Renal cortex interstitium (tissue), 11 donors: Measurements from ENCODE around the gene TTC28. TPM values are rescaled to one million over a fixed set of nuclear protein-coding genes. Genes with fewer than 3 reads are reported as not detected.
"Not testable (repeated sequence)": the region's sequence is repeated elsewhere in the genome, so short reads cannot be mapped to it uniquely, and the experiment has no call there.

Source experiments
- DNase-seq, 11 donors: peaks; one replicate each; pipeline ENCODE4 v3.0.0-alpha.2; 2013; ENCODE audit warnings: low read depth in 9 of 11, low spot score in 4 of 11; ENCODE audit errors: extremely low read depth in 1 of 11
- polyA plus RNA-seq, 3 donors: library from polyadenylated mRNA; unstranded; fragments of 120-200 nt; gene quantifications; one replicate each; pipeline ENCODE4 v1.2.1, GENCODE V29; 2013; ENCODE audit not compliant: insufficient read length in 3 of 3

TTC28 gene
- polyA plus RNA-seq, 3 donors, result 33.1 to 43.1 (median 35.9) TPM

DNA sequence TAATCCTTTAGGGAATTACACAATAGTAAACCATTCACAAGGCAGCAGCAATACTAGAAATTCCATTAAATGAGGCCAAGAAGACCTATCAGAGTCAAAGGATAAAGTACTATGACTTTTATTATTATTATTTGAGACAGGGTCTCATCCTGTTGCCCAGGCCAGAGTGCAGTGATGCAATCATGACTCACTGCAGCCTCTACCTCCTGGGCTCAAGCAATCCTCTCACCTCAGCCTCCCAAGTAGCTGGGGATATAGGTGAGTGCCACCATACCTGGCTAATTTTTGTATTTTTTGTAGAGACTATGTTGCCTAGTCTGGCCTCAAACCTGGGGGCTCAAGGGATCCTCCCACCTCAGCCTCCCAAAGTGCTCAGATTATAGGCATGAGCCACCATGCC is 51.8 kb downstream of the TTC28 start:
- no peak for DNase-seq

DNA sequence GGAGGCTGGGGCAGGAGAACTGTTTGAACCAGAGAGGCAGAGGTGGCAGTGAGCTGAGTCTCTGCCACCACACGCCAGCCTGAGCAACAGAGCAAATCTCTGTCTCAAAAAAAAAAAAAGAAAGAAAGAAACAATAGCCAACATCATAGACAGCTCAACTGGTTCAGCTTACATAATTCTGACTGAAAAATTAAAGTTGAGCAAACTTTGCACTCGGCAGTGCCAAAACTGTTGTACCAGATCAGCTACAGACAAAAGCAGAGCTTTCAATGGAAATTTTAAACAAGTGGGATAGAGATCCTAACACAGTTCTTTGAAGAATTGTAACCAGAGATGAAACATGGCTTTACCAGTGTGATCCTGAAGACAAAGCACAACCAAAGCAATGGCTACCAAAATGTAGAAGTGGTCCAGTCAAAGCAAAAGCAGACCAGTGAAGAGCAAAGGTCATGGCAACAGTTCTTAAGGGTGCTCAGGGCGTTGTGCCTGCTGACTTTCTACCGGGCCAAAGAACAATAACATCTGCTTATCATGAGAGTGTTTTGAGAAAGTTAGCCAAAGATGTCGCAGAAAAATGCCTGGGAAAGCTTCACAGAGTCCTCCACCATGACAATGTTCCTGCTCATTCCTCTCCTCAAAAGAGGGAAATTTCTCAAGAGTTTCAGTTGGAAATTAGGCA is 59.3 kb downstream of the TTC28 start:
- DNase-seq, result no peak

DNA sequence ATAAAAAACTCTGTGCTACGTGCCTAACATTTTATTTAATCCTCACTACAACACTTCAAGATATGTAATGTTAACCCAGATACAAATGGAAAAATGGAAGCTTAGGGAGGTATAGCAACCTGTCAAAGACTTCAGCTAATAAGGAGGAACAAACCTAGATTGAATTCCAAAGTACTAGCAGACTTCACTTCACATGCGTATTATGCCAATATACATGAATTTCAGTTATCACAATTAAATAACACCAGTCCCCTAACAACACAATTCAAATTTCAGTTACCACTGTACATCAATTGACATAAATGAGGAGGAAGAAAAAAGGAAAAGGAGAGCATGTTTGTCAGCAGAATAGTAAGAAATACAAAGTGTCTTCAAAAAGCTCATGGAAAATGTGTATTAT is 60.4 kb downstream of the TTC28 start:
- no peak for DNase-seq

DNA sequence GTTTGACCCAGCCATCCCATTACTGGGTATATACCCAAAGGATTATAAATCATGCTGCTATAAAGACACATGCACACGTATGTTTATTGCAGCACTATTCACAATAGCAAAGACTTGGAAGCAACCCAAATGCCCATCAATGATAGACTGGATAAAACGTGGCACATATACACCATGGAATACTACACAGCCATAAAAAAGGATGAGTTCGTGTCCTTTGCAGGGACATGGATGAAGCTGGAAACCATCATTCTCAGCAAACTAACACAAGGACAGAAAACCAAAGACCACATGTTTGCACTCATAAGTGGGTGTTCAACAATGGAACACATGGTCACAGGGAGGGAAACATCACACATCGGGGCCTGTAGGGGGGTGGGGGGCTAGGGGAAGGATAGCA is 64.2 kb downstream of the TTC28 start:
- DNase-seq, result not testable (repeated sequence)

DNA sequence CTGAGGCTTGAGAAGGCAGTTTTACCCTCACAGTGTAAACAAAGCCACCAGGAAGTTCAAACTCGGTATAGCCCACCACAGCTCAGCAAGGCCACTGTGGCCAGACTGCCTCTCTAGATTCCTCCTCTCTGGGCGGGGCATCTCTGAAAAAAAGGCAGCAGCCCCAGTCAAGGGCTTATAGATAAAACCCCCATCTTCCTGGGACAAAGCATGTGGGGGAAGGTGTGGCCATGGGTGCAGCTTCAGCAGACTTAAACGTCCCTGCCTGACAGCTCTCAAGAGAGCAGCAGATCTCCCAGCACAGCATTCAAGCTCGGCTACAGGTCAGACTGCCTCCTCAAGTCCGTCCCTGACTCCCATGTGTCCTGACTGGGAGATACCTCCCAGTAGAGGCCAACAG is 69.7 kb downstream of the TTC28 start:
- DNase-seq, result no peak

DNA sequence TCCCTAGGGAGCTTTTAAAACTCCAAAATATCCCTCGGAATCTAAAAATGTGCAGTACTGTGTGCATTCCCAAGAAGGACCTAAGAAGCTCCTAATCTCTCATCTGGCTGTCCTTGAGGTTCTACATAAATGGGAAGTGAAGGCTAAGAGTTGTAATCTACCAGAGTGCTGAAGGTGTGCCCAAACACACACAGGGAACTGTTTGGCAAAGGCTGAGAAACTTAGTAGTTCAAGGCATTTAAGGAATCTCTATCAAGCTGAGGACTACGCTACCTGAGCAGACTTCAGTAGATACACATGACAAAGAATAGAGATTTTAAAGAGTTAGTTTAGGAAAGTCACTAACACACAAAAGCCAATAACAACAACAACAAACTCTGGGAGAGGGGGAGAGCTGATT is 71.1 kb downstream of the TTC28 start:
- DNase-seq, result no peak

DNA sequence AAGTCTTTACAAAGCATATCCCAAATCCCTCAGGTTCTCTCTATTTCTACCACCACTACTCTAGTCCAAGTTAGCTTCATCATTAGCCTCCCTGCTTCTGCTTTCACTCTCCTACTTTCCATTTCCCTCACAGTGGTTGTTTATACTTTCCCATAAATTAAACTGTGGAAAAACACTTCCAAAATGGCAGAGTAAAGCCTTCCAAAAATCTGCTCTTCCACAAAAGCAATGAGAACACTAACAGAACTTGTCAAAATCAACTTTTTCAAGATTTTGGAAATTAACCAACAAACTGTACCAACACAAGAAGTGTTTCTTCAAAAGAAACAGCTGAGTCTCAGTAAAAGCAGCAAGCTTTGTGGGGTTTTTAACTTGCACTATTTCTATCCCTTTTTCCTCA is 71.8 kb downstream of the TTC28 start:
- DNase-seq, result no peak

DNA sequence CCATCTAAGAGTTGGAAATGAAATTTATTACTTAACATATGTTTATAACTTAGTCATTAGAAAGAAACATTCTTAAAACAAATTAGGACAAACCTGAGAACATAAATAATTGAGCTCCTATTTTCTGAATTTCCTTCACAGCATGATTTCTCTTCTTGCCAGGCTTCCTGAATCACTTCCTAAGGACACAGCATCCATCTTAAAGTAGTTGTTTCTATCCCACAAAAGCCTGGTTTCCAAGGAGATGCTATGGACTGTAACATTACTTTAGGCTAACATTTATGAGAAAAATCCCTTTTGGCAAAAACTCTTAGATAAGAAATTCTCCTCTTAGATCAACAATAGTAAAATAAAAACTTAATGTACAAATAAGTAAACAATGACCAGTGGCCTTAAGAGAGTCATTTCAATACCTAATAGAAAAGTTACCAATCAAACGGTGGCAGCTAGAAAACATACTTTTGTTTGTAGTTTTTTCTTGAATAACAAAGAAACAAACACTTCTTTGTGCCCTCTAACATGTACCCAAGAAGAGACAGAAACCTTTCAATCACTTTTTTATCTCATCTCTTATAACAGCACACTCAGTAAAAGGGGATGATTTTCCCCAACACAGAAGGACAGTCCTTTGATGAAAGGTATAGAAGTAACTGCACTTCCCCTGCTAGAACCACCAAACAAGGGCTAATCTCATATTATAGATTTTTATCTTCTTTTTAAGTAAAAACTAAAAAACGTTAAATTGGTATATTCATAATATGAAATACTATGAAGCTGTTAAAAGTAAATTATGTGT is 74.5 kb downstream of the TTC28 start:
- no peak for DNase-seq

DNA sequence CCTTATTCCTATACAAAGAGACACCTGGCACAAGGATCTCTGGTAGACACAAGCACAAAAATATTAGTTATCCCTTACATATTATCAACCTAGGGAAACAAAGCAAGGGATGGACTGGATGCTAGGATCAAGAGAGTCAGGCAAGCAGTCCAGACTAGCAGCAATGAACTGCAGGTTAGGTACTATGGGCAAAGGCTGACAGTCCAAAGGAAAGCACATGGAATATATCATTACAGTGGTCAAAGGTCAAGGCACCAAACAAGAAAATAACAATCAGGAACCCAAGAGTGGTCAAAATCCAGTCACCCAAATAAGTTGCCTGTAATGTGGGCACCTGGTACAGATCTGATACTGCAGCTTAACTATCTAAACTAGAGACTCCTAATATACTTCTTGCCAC is 77.7 kb downstream of the TTC28 start:
- no peak for DNase-seq

DNA sequence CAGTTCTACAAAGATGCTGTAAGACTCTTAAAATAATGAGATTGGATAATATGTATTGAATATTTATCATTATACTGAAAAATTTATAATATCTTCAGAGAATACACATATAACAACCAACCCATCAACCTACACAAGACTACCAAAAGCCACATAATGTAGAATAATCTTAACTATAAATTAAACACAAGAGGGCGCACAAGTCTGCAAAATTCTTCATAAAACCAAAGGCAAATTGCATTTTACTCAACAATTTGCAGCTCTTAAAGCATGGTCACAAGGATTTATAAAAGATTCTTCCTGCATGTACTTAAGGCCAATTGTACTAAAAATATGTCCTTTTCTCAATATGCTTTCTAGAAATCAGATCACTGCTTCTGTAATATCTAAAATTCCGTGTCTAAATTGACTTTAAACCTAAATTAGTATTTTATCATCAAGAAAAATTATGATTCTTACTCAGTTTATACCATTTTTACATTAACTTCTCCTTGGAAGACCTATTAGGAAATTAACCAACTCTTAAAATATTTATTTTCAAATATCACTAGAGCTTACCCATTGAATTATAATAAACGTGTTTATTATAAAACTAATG is 79.0 kb downstream of the TTC28 start:
- peak in 5 of 11 donors; percentile 35 to 69 (median 36) for DNase-seq

DNA sequence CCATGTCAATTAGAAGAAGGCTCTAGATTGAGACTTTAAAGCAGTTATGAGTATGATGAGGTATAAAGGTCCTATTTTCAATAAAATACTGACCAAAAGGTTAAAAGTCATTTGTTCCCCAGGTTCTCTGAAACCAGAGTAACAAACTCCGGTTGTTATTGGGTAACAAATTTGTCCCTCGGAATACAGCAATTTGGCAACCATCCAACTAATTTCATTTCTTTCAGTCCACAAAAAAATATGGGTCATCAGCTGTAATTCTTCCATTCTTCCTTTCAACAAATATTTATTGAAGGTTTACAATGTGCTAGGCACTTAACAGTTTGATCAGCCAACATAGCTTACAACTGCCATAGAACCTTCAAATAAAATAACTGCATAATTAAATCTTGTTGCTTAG is 79.9 kb downstream of the TTC28 start:
- DNase-seq, result no peak

DNA sequence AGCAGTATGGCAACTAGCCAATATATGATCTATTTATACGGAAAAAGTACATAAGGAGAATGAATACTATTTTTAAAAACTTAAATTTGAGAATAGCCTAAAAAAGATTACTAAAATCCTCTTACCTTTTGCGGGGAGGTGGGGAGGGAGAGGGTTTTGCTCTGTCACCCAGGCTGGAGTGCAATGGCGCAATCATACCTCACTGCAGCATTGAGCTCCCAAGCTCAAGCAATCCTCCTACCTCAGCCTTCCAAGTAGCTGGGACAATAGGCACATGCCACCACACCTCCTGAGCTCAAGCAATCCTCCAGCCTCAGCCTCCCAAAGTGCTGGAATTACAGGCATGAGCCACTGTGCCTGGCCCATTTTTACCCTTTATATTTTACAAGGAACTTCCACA is 82.0 kb downstream of the TTC28 start:
- DNase-seq, result no peak

DNA sequence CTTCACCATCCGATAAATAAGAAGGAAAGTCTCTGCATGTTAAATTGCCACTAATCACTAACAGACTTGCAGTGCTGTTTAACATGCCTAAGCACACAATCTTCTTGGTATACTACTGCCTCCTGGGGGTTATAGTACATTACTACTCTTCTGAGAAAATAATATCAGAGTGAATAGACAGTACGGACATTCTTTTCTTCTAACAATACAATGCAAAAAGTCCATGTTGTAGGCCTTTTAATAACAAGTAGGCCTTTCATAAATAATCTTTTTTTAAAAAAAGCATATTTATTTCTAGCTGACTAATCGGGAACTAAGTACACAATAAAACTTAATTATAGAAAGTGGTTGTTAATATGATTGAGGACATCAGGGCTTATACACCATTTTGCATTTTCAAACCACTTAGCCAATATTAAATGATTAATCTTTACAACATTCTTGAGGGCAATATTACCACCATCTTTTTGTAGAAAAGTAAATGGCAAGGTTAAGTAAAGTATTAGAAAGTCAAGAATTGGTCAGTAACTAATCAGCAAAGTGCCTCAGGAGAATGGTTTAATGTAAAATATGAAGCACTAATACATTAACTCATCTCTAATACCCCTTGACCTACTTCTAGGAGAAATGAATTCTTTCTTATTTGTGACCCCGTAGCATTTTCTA is 84.7 kb downstream of the TTC28 start:
- DNase-seq, result peak in 7 of 11 donors; percentile 42 to 77 (median 60)

DNA sequence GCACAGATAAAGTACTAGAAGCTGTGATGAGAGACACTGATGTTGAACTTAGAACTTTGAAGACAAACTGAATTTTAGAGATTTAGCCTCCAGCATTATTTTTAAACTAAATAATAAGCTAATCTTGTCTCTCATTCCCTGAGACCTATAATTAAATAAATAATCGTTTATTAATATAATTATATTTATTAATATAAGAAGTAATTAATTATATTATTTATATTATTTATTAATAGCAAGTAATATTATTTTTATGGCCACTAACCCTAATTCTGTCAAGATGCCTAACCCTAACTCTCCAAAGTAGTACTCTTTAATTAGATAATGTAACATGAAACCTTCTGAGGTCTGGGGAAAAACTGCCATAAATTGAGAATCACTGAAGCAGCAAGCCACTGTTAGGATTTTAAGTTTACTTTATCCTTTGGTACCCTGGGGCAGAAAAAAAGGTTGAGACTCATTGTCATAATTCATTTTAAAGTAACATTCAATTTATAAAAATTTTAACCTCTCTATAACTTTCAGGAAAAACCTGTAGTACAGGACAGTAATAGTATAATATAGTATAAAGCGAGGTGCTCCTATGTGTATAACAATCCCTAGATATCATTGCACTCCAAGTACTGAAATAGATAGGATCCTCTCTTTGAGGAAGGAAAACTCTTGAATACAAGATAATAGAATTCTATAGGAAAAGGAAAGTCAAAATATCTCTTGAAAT is 85.4 kb downstream of the TTC28 start:
- peak in 1 of 11 donors; percentile 42 for DNase-seq

DNA sequence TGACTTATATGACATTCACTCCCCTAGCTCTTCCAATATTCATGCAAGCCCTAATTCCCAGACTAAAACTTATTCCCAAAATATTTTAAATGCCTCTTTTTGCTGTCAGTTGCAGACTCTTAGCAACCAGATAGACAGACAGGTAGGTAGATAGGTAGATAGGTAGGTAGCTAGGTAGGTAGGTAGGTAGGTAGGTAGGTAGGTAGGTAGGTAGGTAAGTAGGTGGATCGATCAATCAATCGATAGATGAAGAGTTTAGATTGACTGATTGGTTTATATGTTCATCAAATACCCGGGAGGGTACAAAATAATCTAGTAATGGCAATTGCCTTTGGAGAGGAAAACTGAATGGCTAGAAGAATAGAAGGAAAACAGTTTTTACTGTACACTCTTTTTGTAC is 86.3 kb downstream of the TTC28 start:
- DNase-seq, result no peak

DNA sequence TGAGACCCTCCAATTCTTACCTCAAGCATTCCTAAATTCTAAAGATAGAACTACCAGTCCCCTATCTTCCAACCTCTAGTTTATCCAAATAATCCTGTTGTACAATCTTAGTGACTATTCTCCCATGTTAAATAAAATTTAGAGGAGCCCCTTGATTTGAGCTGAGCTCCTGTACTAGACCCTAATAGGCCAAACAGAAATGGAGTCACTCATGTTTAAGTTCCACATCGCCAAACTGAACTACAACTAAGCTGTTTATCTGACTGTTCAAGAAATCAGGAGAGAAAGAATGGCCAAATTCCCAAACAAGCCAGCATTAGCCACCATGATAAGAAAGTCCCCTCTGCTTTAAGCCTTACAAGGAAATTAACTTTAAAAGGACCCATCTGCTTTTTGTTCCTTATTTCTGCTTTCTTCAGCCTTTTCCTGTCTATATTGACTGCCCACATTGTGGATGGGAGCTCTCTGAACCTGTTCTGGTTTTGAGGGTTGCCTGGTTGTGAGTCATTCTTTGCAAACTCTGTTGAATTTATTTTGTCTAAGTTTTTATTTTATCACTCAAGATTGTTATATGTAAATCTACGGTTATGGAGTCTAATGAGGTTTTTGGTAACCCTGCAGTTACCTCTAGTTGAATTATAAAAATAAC is 90.4 kb downstream of the TTC28 start:
- DNase-seq, result no peak

DNA sequence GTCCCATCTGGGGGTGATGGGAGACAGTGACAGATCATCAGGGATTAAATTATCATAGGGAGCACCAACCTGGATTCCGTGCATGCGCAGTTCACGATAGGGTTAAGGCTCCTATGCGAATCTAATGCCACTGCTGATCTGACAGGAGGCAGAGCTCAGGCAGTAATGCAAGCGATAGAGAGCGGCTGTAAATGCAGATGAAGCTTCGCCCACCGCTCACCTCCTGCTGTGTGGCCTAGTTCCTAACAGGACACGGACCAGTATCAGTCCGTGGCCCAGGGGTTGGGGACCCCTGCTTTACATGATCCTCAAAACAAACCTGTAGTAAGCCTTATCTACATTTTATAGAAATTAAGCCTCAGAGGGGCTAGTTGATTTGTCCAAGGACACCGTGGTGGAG is 94.3 kb downstream of the TTC28 start:
- no peak for DNase-seq

DNA sequence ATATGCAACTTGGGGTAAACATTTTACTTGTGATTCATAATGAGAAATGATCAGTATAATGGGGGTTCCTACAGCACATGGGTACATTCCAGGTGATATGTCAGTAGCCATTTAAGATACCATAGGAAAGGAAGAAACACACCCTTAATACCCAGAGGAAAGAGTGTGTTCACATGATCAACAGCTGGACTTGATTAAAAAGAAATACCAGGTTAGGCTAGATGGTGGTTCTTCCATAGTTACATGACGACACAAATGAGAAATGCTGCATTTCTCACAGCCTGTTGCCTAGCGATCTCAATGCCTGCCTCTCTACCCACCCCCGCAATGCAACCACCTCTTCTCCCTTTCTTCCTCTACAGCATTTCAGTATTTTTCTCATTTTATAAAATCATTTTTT is 96.8 kb downstream of the TTC28 start:
- DNase-seq, result peak in 1 of 11 donors; percentile 35

DNA sequence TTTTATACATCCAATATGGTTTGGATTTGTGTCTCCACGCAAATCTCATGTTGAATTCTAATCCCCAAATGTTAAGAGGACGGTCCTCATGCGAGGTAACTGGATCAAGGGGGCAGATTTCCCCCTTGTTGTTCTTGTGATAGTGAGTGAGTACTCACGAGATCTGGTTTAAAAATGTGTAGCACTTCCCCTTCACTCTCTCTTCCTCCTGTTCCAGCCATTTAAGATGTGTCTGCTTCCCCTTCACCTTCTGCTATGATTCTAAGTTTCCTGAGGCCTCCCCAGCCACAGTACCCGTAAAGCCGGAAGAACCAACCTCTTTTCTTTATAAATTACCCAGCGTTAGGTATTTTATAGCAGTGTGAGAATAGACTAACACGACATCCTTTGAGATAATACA is 98.6 kb downstream of the TTC28 start:
- no peak for DNase-seq
